Mucosa of rectum (tissue), 2 donors: Measurements from ENCODE around the gene SOX6.

Source experiments
- H3K27ac ChIP-seq, 2 donors: one replicate each; pipeline ENCODE4 v1.7.0; 2013; ENCODE audit warnings: inconsistent platforms in 2 of 2, low read depth in 2 of 2, low read length in 2 of 2
- H3K27me3 ChIP-seq, 2 donors: one replicate each; pipeline ENCODE4 v1.7.0; 2013; ENCODE audit warnings: low read length in 2 of 2; ENCODE audit not compliant: control insufficient read depth in 2 of 2, insufficient read depth in 2 of 2
- H3K36me3 ChIP-seq, 2 donors: one replicate each; pipeline ENCODE4 v1.7.0; 2013; ENCODE audit warnings: low read length in 2 of 2; ENCODE audit not compliant: control insufficient read depth in 2 of 2, insufficient read depth in 2 of 2
- H3K4me1 ChIP-seq, 2 donors: one replicate each; pipeline ENCODE4 v1.7.0; 2013; ENCODE audit warnings: low read length in 2 of 2, mild to moderate bottlenecking in 1 of 2; ENCODE audit not compliant: control insufficient read depth in 2 of 2, insufficient read depth in 2 of 2
- H3K4me3 ChIP-seq, 2 donors: one replicate each; pipeline ENCODE4 v1.7.0; 2013; ENCODE audit warnings: low read length in 2 of 2
- H3K9ac ChIP-seq, 2 donors: one replicate each; pipeline ENCODE4 v1.7.0; 2013; ENCODE audit warnings: low read length in 2 of 2, low read depth in 1 of 2, mild to moderate bottlenecking in 1 of 2
- H3K9me3 ChIP-seq, 2 donors: one replicate each; pipeline ENCODE4 v1.7.0; 2013; ENCODE audit warnings: low read length in 2 of 2; ENCODE audit not compliant: control insufficient read depth in 2 of 2
- donor health status: healthy.
- donor health status: Normal muscosa, but diverticular disease.

SOX6 gene

GRCh38 chr11:16169541-16169940 is 186.8 kb downstream of the SOX6 start:
- no peaks in the 10 kb centered on the region for H3K9me3 ChIP-seq
- no peaks in the 10 kb centered on the region for H3K36me3 ChIP-seq
- no peaks in the 10 kb centered on the region for H3K27me3 ChIP-seq
- H3K27ac ChIP-seq: no peak overlapping the region
- H3K4me3 ChIP-seq: no peak overlapping the region
- no peak overlapping the region for H3K9ac ChIP-seq
- no peaks in the 10 kb centered on the region for H3K4me1 ChIP-seq

DNA sequence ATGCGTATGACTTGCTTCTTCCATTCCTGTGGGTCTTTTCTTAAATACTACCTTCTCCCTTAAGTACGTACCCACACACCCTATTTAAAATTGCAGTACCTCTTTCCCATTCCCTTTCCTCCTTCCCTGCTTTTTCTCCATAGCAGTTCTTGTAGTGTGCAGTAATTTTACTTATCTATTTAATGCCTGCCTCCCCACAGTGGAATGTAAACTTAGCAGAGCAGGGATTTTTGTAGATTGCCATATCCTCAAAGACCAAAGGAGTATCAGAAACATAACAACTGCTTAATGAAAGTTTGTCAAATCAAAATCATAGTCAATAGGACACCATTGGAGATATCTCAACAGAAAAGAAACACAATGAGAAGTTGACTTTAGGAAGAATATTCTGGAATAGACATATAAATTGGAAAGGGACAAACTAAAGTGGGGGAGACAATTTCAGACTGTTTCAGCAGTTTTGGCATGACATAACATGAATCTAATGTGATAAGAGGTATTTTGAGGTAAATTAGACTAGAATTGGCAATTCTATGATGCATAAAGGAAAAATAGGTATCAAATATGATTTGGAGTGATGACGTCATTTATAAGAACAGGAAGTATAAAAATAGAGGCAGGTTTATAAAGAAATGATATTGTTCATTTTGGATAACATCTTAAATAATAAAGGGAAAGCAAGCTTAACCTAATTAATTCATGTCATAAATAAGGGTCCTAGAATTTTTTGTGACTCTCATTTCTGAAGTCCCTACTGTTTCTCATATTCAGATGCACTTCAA is 188.4 kb downstream of the SOX6 start:
- Histone ChIP-seq H3K36me3 (no peaks in the 10 kb centered on the region), H3K9ac (no peak overlapping the region), H3K4me1 (no peaks in the 10 kb centered on the region), H3K27me3 (no peaks in the 10 kb centered on the region), H3K9me3 (no peaks in the 10 kb centered on the region), H3K27ac (no peak overlapping the region), H3K4me3 (no peak overlapping the region)

- Histone ChIP-seq H3K9me3 (no peaks in the 10 kb centered on the region), H3K9ac (no peak overlapping the region), H3K27ac (no peak overlapping the region), H3K36me3 (no peaks in the 10 kb centered on the region), H3K27me3 (no peaks in the 10 kb centered on the region), H3K4me1 (no peaks in the 10 kb centered on the region), H3K4me3 (no peak overlapping the region)
These were observed 189.8 kb downstream of the SOX6 start for GRCh38 chr11:16166571-16166970.

DNA sequence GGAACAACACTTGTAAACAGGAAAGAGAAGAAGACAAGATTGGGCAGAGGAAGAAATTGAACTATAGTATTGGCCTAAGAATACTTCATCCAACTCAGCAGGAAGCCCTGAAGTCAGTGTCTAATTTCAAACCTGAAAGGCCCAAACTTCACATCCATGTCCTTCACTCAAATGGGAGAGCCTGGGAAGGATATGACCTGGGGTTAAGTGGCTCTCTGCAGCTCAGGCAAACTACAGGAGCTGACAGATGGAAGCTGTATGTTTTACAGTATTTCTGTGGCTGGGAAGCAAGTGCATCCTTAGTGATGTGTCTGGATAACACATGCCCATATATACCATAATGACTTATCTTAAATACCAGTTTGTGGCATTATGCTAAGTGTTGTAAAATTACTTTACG is 196.2 kb downstream of the SOX6 start:
- H3K9me3 ChIP-seq: no peaks in the 10 kb centered on the region
- H3K4me3 ChIP-seq: no peak overlapping the region
- no peak overlapping the region for H3K27ac ChIP-seq
- no peaks in the 10 kb centered on the region for H3K4me1 ChIP-seq
- H3K27me3 ChIP-seq: no peaks in the 10 kb centered on the region
- no peaks in the 10 kb centered on the region for H3K36me3 ChIP-seq
- no peak overlapping the region for H3K9ac ChIP-seq

GRCh38 chr11:16158426-16158994 is 197.8 kb downstream of the SOX6 start:
- Histone ChIP-seq H3K4me3 (no peak overlapping the region), H3K4me1 (no peaks in the 10 kb centered on the region), H3K36me3 (no peaks in the 10 kb centered on the region), H3K9me3 (no peaks in the 10 kb centered on the region), H3K27ac (no peak overlapping the region), H3K27me3 (no peaks in the 10 kb centered on the region), H3K9ac (no peak overlapping the region)

GRCh38 chr11:16157327-16157726 is 199.0 kb downstream of the SOX6 start:
- Histone ChIP-seq H3K9ac (no peak overlapping the region), H3K4me1 (no peaks in the 10 kb centered on the region), H3K36me3 (no peaks in the 10 kb centered on the region), H3K27me3 (no peaks in the 10 kb centered on the region), H3K9me3 (no peaks in the 10 kb centered on the region), H3K27ac (no peak overlapping the region), H3K4me3 (no peak overlapping the region)

DNA sequence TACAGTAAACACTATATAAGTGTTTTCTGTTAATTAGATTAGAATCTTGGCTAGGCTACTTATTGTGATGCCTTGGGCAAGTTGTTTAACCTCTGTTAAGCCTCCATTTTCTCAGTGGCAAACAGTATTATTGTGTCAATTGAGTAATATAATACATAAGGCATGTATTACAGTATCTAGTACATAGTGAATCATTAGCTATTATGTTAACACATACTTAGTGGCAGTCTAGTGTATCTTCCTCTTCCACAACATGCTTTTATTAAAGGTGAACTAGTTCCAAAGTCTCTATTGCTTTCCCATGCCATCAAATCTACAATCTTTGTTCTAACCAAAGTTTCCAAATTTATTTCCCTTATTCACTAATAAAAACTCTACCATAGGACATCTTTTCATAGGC is 200.9 kb downstream of the SOX6 start:
- no peak overlapping the region for H3K27ac ChIP-seq
- no peak overlapping the region for H3K9ac ChIP-seq
- H3K4me3 ChIP-seq: no peak overlapping the region
- no peaks in the 10 kb centered on the region for H3K27me3 ChIP-seq
- H3K4me1 ChIP-seq: no peaks in the 10 kb centered on the region
- no peaks in the 10 kb centered on the region for H3K9me3 ChIP-seq
- no peaks in the 10 kb centered on the region for H3K36me3 ChIP-seq

DNA sequence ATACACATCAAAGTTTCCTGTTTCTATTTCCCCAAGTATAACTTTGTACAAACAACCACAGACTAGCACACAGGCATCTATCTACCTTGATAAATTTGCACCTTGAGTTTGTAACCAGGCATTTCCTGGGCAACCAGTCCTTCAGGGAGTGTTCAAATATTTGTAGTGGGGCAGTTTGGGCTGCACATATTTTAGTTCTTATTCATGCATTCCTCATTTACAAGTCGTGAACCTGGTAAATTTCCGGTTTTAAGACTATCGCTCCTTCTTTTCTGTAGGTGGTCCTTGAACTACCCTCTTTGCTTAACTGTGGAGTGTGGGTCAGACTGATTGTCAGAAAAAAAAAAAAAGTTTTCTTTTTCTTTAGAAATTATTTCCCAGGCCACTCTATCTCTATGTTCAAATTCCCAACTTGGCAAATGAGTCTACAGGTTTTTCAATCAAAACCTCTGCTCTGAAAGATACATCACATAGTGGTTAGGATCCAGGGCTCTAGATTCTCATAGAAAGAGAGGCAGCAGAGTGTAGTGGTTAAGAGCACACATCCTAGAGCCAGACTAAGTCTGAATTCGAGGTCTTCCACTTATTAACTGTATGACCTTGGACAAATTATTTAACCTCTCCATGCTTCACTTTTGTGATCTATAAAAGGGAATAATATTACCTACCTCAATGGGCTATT is 201.5 kb downstream of the SOX6 start:
- H3K27me3 ChIP-seq: no peaks in the 10 kb centered on the region
- no peak overlapping the region for H3K27ac ChIP-seq
- no peak overlapping the region for H3K4me3 ChIP-seq
- no peaks in the 10 kb centered on the region for H3K36me3 ChIP-seq
- no peaks in the 10 kb centered on the region for H3K9me3 ChIP-seq
- H3K4me1 ChIP-seq: no peaks in the 10 kb centered on the region
- H3K9ac ChIP-seq: no peak overlapping the region

DNA sequence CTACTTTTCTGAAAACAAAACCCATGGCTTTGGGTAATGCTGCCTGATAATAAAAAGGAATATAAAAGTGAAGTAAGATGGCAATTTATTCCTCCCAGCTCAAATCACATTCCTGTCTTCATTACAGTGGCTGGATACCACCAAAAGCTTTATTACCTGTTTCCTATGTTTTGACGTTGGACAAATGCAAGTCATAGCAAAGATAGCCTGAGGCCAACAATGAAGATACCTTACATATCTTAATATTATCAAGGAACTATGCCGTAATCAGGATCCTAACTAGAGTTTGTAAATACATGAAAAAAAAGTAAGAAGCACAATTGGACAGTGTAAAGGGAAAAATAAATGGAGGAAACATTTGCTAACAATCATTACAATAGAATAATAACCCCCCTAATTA is 202.4 kb downstream of the SOX6 start:
- Histone ChIP-seq H3K4me1 (no peaks in the 10 kb centered on the region), H3K4me3 (no peak overlapping the region), H3K27me3 (no peaks in the 10 kb centered on the region), H3K27ac (no peak overlapping the region), H3K9ac (no peak overlapping the region), H3K36me3 (no peaks in the 10 kb centered on the region), H3K9me3 (no peaks in the 10 kb centered on the region)

GRCh38 chr11:16151138-16151537 is 205.2 kb downstream of the SOX6 start:
- Histone ChIP-seq H3K27ac (no peak overlapping the region), H3K36me3 (no peaks in the 10 kb centered on the region), H3K9me3 (no peaks in the 10 kb centered on the region), H3K9ac (no peak overlapping the region), H3K4me1 (peaks cover 0 to 6% of the 10 kb centered on the region in 2 donors), H3K27me3 (no peaks in the 10 kb centered on the region), H3K4me3 (no peak overlapping the region)
